Suprapubic skin (tissue), 4 donors: Measurements from ENCODE around the gene PCDHGC4.

Experiments
- EP300 ChIP-seq: sonication (generic); formaldehyde crosslinking; IDR thresholded peaks from one replicate; pipeline ENCODE4 v1.6.1; 2017; ENCODE audit warnings: antibody characterized with exemption
- POLR2A ChIP-seq, 2 donors: fragments of 450-650 bp; IDR thresholded peaks; one replicate each; pipeline ENCODE4 v1.6.1; 2017; ENCODE audit warnings: antibody characterized with exemption in 2 of 2, mild to moderate bottlenecking in 2 of 2, moderate library complexity in 2 of 2
- POLR2AphosphoS5 ChIP-seq, 3 donors: sonication (generic); formaldehyde crosslinking; IDR thresholded peaks; one replicate each; pipeline ENCODE4 v1.6.1; 2017; ENCODE audit warnings: antibody characterized with exemption in 3 of 3
- TF ChIP-seq, protein P1 (sequence below), 2 donors: fragments of 200-600 bp in 1 of 2; fragments of 450-650 bp in 1 of 2; sonication (generic) in 1 of 2; IDR thresholded peaks; one replicate each; pipeline ENCODE4 v1.5.1; 2016 to 2019; ENCODE audit warnings: antibody characterized with exemption in 2 of 2, mild to moderate bottlenecking in 1 of 2, moderate library complexity in 1 of 2

DNA sequence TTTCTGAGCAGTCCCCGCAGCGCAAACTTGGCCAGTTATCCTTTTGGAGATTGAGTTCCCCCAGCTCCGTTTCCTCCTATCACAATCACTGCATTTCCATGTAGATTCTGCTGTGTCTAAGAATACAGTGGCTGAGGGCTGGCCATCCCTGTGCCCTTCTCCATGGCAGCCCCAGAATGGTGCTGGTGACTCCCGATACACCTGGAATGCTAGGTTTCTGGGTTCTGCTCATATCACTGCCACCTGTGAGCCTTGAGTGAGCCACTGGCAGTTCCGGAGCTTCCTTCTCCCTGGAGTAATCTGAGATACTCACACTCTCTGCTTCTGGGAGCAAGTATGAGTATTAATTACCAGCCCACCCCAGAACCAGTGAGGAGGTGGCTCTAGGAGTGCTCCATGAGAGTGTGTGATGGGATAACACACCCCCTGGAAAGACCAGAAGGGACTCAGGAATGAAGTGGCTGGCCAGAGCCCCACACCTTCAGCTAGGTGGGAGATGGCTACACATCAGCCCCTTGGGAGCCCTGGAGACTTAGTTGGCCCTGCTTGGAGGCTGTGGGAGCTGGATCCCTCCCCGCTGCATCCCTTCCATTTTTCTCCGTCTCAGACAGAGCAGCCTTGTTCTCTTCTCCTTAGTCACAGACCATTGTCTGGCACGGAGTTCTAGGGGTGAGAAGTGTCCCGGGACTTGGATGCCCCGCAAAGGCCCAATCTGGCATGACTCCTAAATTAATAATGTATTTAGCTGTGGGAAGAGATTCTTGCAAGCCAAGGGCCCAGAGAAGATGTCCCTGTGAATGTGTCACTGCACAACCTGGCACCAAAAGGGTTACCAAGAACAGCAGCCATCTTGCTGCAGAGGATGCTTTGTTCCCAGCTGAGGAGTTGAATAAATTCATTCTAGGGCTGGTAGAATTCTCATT lies 8.9 kb downstream of the PCDHGC4 start:
- TF ChIP-seq, protein P1, sequence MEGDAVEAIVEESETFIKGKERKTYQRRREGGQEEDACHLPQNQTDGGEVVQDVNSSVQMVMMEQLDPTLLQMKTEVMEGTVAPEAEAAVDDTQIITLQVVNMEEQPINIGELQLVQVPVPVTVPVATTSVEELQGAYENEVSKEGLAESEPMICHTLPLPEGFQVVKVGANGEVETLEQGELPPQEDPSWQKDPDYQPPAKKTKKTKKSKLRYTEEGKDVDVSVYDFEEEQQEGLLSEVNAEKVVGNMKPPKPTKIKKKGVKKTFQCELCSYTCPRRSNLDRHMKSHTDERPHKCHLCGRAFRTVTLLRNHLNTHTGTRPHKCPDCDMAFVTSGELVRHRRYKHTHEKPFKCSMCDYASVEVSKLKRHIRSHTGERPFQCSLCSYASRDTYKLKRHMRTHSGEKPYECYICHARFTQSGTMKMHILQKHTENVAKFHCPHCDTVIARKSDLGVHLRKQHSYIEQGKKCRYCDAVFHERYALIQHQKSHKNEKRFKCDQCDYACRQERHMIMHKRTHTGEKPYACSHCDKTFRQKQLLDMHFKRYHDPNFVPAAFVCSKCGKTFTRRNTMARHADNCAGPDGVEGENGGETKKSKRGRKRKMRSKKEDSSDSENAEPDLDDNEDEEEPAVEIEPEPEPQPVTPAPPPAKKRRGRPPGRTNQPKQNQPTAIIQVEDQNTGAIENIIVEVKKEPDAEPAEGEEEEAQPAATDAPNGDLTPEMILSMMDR (IDR thresholded peaks at IDR 0.05), result no peak
- TF ChIP-seq POLR2AphosphoS5 (IDR thresholded peaks at IDR 0.05) (no peak), POLR2A (IDR thresholded peaks at IDR 0.05) (no peak), EP300 (no peak)
